CD4-positive, alpha-beta T cell treated with Interleukin-17A for 4 hours (primary cell): ENCODE data around the gene MICU2.

ENCODE experiments used
- DNase-seq: peaks from one replicate; pipeline ENCODE4 v3.0.0-alpha.2; 2020; ENCODE audit warnings: mixed read lengths

MICU2 gene

GRCh38 chr13:21476893-21477472, 127.0 kb downstream of the MICU2 start:
- peak; percentile 86 for DNase-seq

- DNase-seq, result no peak
Measured at GRCh38 chr13:21475115-21475514, 128.9 kb downstream of the MICU2 start.

GRCh38 chr13:21470785-21471184, 133.2 kb downstream of the MICU2 start:
- no peak for DNase-seq

- DNase-seq, result no peak
Measured at GRCh38 chr13:21466527-21466926, 137.4 kb downstream of the MICU2 start.

- DNase-seq, result no peak
Measured at GRCh38 chr13:21465710-21466160, 138.2 kb downstream of the MICU2 start.

GRCh38 chr13:21463424-21463823, 140.5 kb downstream of the MICU2 start:
- DNase-seq, result no peak

GRCh38 chr13:21461131-21461530, 142.8 kb downstream of the MICU2 start:
- no peak for DNase-seq

- peak; percentile 93 for DNase-seq
Measured at GRCh38 chr13:21458813-21459701, 144.9 kb downstream of the MICU2 start, which contains the start of gene ZDHHC20. TSS of gene ZDHHC20 (minus strand) at chr13:21459303. CDS start at chr13:21459171, 132 bp downstream.

- DNase-seq, result peak; percentile 65
Measured at GRCh38 chr13:21458451-21458812, 145.5 kb downstream of the MICU2 start.

GRCh38 chr13:21453387-21454081, 150.4 kb downstream of the MICU2 start:
- DNase-seq, result no peak

- DNase-seq, result no peak
Measured at GRCh38 chr13:21450936-21451335, 153.0 kb downstream of the MICU2 start.

- DNase-seq, result no peak
Measured at GRCh38 chr13:21446656-21447055, 157.3 kb downstream of the MICU2 start.

GRCh38 chr13:21445759-21446158, 158.2 kb downstream of the MICU2 start:
- DNase-seq, result no peak

GRCh38 chr13:21443171-21443570, 160.8 kb downstream of the MICU2 start:
- DNase-seq, result no peak
